Epithelial cell of esophagus (primary cell): ENCODE measurements around the gene CLEC18A.
A peak's percentile ranks its signal among the peaks of the same experiment; 100 is the strongest.

Experiments used
- DNase-seq: peaks from one replicate; pipeline ENCODE4 v3.0.0; 2010; ENCODE audit warnings: low read depth
- H3K4me3 ChIP-seq: 2 replicates; pipeline ENCODE4 v1.5.1; 2011; ENCODE audit warnings: mild to moderate bottlenecking, low read length, control low read depth
- CTCF ChIP-seq: IDR thresholded peaks from 2 replicates; pipeline ENCODE4 v1.5.1; 2011; ENCODE audit warnings: low read depth, mild to moderate bottlenecking, low read length, control low read depth, inconsistent platforms; ENCODE audit not compliant: insufficient read depth; ENCODE audit errors: missing control alignments

Gene CLEC18A

GRCh38 chr16:69910964-69911363 is 40.2 kb upstream of the CLEC18A start:
- no peak overlapping the region for H3K4me3 ChIP-seq
- no peak for TF ChIP-seq CTCF
- no peak for DNase-seq

- TF ChIP-seq CTCF: no peak
- DNase-seq: no peak
- H3K4me3 ChIP-seq: no peak overlapping the region
These were observed 34.7 kb upstream of the CLEC18A start for GRCh38 chr16:69916462-69916861.

GRCh38 chr16:69917311-69917710 is 33.8 kb upstream of the CLEC18A start:
- no peak overlapping the region for H3K4me3 ChIP-seq
- no peak for TF ChIP-seq CTCF
- no peak for DNase-seq

- peak; percentile 92 for DNase-seq
- H3K4me3 ChIP-seq: peak overlapping the region; percentile 16
- no peak for TF ChIP-seq CTCF
These were observed 33.4 kb upstream of the CLEC18A start for GRCh38 chr16:69917739-69918138.

GRCh38 chr16:69918241-69918640 is 32.9 kb upstream of the CLEC18A start:
- H3K4me3 ChIP-seq: peak overlapping the region; percentile 16
- DNase-seq: no peak
- TF ChIP-seq CTCF: no peak

GRCh38 chr16:69921127-69921526 is 30.0 kb upstream of the CLEC18A start:
- no peak for DNase-seq
- H3K4me3 ChIP-seq: no peak overlapping the region
- no peak for TF ChIP-seq CTCF

GRCh38 chr16:69922200-69922599 is 28.9 kb upstream of the CLEC18A start:
- DNase-seq: no peak
- no peak for TF ChIP-seq CTCF
- H3K4me3 ChIP-seq: no peak overlapping the region
